ES-I3 (cell line): ENCODE measurements around the gene ECHDC1.

Experiments
- H3K36me3 ChIP-seq: 2 replicates; pipeline ENCODE4 v1.6.1; 2013; ENCODE audit warnings: mild to moderate bottlenecking, low read length, control low read depth, moderate library complexity; ENCODE audit not compliant: insufficient read depth
- H3K4me1 ChIP-seq: 2 replicates; pipeline ENCODE4 v1.6.1; 2013; ENCODE audit warnings: mild to moderate bottlenecking, control low read depth, low read length; ENCODE audit not compliant: insufficient read depth
- H3K9ac ChIP-seq: 2 replicates; pipeline ENCODE4 v1.6.1; 2013; ENCODE audit warnings: low read depth, mild to moderate bottlenecking, low read length, moderate library complexity
- H3K9me3 ChIP-seq: 2 replicates; pipeline ENCODE4 v1.6.1; 2013; ENCODE audit warnings: mild to moderate bottlenecking, low read length, moderate library complexity; ENCODE audit not compliant: control insufficient read depth, insufficient read depth

The ECHDC1 gene

DNA sequence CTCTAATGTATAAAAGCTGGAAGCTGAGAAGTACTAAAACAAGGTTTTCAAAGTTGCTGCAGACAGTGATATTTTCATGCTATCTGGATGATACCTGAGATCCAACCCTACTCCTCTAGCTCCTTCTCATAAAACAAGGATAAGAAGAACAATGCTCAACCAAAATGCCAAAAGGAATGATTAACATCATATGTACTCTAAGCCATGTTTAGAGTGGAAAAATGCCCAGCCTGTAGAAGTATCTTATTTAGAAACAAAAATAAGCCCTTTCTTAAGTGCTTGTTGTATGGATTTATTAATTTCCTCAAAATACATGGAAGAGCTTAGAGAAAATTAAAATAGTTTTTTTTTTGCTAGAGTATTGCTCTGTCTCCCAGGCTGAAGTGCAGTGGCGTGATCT lies 23.7 kb downstream of the ECHDC1 start:
- Histone ChIP-seq H3K36me3 (no peaks in the 10 kb centered on the region; the same call in 1 of the 2 replicates), H3K9me3 (no peaks in the 10 kb centered on the region), H3K9ac (no peak overlapping the region), H3K4me1 (no peaks in the 10 kb centered on the region)

DNA sequence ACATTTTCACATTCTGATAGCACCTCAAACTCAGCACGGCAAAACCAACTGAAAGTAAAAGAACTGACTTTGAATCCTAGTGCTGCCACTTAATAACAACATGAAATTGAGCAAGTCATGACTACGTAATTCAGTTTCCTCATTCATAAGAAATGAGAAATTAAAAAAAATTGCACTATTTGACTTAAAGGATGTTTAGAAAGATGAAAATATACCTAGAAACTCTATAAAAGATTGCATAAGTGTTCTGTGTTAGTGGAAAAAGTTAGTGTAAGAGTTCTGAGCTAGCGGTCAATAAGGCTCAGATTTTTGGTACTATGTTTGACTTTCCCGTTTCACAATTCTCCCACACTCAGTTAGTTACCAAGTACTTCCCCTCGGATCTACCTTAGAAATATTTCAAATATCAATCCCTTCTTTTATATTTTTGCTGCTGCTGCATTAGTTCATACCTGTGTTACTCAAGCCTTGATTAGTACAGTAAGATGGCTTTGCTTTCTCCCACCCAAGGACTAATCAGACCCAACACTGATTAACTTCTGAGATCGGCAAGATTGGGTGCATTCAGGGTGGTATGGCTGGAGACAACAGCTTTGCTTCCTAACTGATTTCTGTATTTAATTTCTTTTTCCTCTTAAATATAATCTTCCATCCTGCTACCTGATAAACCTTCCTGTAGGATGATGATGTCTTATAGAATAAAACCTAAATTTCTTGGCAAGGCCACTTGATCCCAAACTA lies 25.9 kb downstream of the ECHDC1 start:
- no peak overlapping the region for H3K9ac ChIP-seq
- no peaks in the 10 kb centered on the region for H3K4me1 ChIP-seq
- H3K9me3 ChIP-seq: no peaks in the 10 kb centered on the region
- no peaks in the 10 kb centered on the region; the same call in 1 of the 2 replicates for H3K36me3 ChIP-seq

DNA sequence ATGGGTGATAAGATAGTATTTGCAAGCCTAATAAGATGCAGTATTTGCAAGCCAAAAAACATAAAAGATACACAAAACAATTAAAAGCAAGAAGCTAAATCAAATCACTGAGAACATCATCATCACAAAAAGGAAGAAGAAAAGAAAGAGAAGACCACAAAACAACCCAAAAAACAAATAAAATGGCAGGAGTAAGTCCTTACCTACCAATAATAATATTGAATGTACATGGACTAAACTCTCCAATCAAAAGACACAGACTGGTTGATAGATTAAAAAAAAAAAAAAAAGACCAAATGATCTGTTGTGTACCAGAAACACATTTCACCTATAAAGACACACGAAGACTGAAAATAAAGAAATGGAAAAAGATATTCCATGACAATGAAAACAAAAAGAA lies 37.7 kb downstream of the ECHDC1 start:
- no peaks in the 10 kb centered on the region; the same call in 1 of the 2 replicates for H3K36me3 ChIP-seq

DNA sequence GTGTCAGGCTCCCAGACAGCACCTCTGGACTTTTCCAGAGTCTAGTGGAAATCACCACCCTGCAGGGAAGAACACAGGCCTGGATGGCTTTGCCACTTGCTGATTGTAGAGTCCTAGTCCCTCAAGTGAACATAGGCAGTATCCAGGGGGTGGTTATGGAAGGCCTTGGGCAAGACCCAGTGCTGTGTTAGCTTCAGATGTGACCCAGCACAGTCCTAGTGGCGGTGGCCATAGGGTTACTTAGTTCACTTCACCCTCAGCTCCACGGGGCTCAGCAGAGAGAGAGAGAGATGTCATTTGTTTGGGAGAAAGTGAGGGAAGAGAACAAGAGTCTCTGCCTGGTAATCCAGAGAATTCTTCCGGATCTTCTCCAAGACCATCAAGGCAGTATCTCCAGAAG lies 39.5 kb downstream of the ECHDC1 start:
- H3K9ac ChIP-seq: no peak overlapping the region
- H3K9me3 ChIP-seq: no peaks in the 10 kb centered on the region; the same call in 1 of the 2 replicates
- H3K36me3 ChIP-seq: peaks cover 7% of the 10 kb centered on the region
- 0 out of 2 replicates have a peak, but pooled peaks cover 5% of the 10 kb centered on the region for H3K4me1 ChIP-seq

More for the DNA sequence above, 37.7 kb downstream of the ECHDC1 start:
- Histone ChIP-seq H3K4me1 (no peaks in the 10 kb centered on the region), H3K9ac (no peak overlapping the region), H3K9me3 (no peaks in the 10 kb centered on the region; the same call in 1 of the 2 replicates)

DNA sequence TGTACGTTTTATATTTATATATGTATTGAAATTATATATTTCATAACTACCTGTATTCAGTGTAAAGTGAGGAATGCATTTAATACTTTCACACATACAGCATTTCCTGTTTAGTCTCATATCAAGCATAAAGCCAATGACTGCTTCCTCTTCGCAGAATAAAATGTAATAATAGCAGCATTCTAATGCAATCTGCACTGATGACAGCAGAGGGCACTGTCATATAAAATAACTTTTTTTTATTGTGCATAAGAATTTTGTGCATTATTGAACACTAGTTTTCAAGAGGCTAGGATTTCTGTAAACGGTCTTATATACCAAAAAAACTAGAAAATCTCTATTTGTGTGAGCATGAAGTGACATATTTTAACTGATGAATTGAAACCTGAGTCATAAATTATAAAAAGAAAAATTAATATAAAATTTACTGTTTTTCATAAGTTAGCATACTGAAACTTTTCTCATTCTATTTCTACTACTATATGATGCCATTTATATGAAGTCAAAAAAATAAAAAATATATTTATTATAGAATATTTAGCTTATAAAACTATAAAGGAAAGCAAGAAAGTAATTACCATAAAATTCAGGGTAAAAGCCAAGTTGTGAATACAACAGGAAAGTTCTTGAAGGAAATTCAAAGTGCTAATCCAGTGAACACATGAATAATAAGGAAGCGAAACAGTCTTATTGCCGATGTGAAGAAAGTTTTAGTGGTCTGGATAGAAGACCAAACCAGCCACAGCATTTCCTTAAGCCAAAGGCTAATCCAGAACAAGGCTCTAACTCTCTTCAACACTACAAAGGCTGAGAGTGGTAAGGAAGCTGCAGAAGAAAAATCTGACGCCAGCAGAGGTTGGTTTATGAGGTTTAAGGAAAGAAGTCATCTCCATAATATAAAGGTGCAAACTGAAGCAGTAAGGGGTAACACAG lies 40.4 kb downstream of the ECHDC1 start:
- Histone ChIP-seq H3K36me3 (peaks cover 7% of the 10 kb centered on the region), H3K4me1 (0 out of 2 replicates have a peak, but pooled peaks cover 5% of the 10 kb centered on the region), H3K9ac (no peak overlapping the region), H3K9me3 (peaks cover 4% of the 10 kb centered on the region)

DNA sequence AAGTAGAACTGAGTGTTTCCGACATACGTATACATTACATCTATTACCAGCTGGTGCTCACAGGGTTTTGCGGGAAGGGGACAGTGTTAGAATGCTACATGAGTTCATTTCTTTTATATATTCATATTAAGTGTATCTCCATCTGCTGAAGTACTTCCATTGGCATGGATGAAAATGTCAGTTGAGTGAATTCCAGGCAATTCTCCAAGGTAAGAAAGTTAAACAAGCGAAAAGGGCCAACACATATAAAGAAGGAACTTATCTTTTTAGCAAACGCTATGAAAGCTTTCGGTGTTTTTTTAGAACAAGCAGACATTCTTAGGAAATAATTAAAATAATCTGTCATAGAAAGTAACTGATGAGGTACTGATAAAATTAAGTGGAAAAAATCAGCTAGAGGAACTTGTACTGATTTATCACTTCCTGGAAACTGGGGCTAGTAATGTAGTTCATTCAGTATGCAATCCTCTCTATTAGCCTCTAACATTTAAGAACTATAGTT lies 42.2 kb downstream of the ECHDC1 start:
- Histone ChIP-seq H3K36me3 (peaks cover 7% of the 10 kb centered on the region), H3K9ac (no peak overlapping the region), H3K9me3 (peaks cover 4% of the 10 kb centered on the region), H3K4me1 (0 out of 2 replicates have a peak, but pooled peaks cover 5% of the 10 kb centered on the region)

DNA sequence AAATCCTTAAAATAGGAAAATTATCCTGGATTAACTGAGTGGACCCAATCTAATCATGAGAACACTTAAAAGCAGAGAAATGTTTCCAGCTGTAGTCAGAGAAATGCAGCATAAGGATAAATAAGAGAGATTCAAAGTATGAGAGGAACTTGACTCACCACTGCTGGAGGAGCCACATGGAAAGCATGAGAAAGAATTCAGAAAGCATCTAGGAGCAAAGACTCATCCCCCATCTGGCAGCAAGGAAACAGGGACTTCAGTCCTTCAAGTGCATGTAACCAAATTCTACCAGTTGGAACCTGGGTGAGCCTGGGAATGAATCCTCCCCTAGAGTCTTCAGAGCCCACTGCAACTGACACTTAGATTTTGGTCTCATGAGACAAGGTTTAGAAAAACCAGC lies 43.0 kb downstream of the ECHDC1 start:
- Histone ChIP-seq H3K4me1 (0 out of 2 replicates have a peak, but pooled peaks cover 5% of the 10 kb centered on the region), H3K9ac (no peak overlapping the region), H3K9me3 (peaks cover 4% of the 10 kb centered on the region), H3K36me3 (peaks cover 7% of the 10 kb centered on the region)

DNA sequence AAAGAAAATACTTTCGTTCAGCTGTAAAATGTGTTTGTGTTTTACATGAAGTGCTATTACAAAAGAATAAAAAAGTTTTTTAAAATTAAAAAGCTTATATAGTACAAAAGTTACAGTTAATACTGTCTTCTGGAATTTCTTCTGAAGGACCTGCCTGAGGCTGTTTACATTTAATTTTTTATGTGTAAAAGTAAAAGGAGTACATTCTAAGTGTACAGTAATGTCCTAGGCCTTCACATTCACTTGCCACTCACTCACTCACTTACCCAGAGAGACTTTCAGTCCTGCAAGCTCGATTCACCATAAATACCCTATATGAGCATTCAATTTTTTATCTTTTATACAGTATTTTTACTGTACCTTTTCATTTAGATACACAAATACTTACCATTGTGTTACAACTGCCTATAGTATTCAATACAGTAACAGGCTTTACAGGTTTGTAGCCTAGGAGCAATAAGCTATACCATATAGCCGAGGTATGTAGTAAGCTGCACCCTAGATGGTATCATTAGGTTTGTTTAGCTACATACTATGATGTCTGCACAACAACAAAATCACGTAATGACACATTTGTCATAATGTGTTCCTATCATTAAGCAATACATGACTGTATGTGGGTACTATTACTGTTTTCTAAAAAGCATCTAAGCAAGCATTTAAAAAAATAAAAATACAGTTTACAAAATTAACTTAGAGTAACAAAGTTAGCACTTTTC lies 43.7 kb downstream of the ECHDC1 start:
- Histone ChIP-seq H3K4me1 (0 out of 2 replicates have a peak, but pooled peaks cover 5% of the 10 kb centered on the region), H3K36me3 (peaks cover 7% of the 10 kb centered on the region), H3K9ac (no peak overlapping the region), H3K9me3 (peaks cover 4% of the 10 kb centered on the region)

DNA sequence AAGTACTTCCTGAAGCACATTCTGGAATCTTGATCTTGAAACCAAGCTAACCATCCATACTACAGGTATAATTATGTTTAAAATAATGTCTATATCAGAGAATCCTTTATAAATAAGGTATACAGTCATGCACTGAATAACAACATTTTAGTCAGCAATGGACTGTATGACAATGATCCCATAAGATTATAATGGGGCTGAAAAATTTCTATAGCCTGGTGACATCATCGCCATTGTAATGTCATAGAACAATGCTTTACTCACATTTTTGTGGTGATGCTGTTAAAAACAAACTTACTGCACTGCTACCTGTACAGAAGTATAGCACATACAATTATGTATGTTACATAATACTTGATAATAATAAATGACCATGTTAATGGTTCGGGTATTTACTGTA lies 44.9 kb downstream of the ECHDC1 start:
- H3K9me3 ChIP-seq: peaks cover 4% of the 10 kb centered on the region
- H3K4me1 ChIP-seq: 0 out of 2 replicates have a peak, but pooled peaks cover 5% of the 10 kb centered on the region
- H3K36me3 ChIP-seq: peaks cover 7% of the 10 kb centered on the region
- H3K9ac ChIP-seq: no peak overlapping the region

DNA sequence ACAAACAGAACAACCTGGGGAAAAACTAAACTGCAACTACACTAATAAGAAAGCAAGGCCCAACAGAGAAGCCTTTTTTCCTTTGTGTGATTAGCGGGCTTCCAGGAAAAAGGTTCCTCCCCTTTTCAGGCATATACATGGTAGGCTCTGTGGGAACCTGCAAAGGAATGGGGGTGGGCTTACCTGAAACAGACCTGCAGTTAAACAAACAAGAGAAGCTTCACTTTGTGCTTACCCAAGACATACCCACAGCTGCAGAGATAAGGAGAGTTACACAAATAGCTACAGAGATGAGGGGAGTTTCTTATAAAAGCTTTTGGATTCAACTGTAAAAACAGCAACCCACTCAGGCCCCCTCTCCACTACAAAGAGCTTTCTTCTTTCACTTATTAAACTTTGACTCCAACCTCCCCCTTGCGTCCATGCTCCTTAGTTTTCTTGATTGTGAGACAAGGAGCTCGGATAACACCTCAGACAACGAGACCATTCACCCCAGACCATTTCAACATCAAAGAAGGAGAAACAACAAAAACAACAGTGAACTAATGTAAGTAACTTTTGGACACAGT lies 45.8 kb downstream of the ECHDC1 start:
- Histone ChIP-seq H3K9ac (no peak overlapping the region), H3K4me1 (0 out of 2 replicates have a peak, but pooled peaks cover 5% of the 10 kb centered on the region), H3K36me3 (peaks cover 7% of the 10 kb centered on the region)

DNA sequence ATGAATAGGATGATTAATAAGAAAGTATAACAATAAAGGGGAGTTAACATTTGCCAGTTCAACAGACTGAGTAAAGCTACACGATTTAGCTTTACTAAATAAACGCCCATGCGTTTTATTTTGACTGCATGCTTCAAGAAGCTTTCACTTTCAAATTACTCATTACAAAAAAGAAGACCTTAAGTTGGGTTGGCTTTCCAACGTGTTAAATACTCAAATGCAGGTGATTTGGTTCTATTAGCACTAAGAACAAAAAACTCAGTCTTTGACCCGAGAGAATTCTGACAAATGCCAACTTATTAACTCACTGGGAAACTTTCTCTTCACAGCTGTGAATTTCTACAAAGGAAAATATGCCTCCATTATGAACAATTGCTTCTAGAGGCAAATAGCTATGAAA lies 51.9 kb downstream of the ECHDC1 start:
- Histone ChIP-seq H3K9ac (no peak overlapping the region), H3K36me3 (peaks cover 10% of the 10 kb centered on the region), H3K9me3 (no peaks in the 10 kb centered on the region), H3K4me1 (peaks cover 13% of the 10 kb centered on the region)

More for the DNA sequence above, 45.8 kb downstream of the ECHDC1 start:
- peaks cover 4% of the 10 kb centered on the region for H3K9me3 ChIP-seq

DNA sequence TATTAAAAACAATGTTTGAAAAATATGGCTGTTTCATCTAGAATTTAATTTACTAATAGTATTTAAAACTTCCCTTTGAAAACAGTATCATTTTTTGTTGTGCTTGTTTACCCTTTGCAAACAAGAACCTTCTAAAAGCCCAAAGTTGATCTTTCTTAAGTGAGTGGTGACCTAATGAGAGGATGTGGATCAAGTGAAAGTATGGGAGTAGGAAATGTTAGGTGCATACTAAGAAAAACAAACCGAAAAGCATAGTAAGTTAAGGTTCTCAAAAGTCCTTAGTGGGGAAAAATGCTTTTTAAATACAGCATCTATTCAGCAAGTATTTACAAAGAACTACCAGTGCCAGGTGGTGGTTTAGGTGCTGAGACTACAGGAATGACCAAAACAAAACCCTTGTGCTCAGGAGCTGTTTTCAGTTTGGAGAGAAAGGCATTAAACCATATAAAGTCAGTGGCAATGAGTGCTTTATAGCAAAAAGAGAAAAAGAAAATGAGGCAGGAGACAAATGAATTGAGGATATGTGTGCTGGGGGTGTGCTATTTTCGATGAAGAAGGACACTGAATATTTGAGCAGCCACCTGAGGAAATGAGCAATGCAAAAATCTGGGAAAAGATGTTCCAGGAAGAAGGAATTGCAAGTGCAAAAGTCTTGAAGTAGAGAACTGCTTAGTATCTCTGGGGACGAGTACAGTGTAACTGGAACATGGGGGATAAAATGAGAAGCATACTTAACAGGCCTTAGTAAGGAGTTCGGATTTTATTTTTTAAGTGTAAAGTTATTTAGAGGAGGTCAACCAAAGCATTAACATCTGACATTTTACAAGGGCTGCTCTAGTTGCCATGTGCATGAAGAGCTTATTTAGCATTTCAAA lies 52.8 kb downstream of the ECHDC1 start:
- Histone ChIP-seq H3K9ac (no peak overlapping the region), H3K36me3 (peaks cover 10% of the 10 kb centered on the region), H3K4me1 (peaks cover 13% of the 10 kb centered on the region), H3K9me3 (no peaks in the 10 kb centered on the region)

DNA sequence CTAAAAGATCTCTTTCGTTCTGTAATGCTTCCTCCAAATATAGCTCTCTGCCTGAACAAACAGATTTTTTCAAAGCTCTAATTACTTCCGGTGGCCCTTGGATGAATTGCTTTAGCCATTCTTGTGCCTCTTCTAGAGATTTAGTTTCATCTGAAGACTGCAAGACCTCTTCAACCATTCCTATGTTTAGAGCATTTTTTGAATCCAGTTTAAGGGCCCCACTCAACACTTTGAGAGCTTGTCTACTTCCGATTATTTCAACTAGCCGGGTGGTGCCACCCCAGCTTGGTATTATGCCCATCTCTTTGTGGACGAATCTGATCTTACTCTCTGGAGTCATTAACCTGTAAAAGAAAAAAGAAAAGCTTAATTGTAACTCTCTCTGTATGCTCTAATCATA lies 53.5 kb downstream of the ECHDC1 start:
- Histone ChIP-seq H3K4me1 (peaks cover 13% of the 10 kb centered on the region), H3K36me3 (peaks cover 10% of the 10 kb centered on the region), H3K9me3 (no peaks in the 10 kb centered on the region), H3K9ac (no peak overlapping the region)
